GM18517 (cell line): ENCODE data around the gene ARMH3.

Experiments used
- ATAC-seq: cut with Tn5 transposase; IDR thresholded peaks from one replicate; pipeline ENCODE4 v1.9.1; 2021; ENCODE audit warnings: mild to moderate bottlenecking, moderate library complexity; ENCODE audit not compliant: unreplicated experiment

Gene ARMH3

DNA sequence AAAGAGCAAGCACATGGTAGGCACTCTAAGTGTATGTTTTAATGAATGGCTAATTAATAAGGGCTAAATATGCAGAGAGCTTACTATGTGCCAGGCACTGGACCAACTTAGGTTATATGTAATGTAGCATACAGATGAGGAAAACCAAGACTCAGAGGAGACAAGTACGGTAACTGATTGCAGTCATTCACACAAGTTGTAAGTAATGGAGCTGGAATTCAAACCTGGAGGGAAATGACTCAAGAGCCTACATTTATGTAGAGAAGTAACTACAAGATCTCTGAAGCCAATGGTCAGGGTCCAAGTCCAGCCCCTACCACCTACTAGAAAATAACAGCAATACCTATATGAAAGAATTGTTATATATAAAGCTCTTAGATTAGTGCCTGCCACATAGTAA lies 115.1 kb downstream of the ARMH3 start:
- no peak for ATAC-seq

DNA sequence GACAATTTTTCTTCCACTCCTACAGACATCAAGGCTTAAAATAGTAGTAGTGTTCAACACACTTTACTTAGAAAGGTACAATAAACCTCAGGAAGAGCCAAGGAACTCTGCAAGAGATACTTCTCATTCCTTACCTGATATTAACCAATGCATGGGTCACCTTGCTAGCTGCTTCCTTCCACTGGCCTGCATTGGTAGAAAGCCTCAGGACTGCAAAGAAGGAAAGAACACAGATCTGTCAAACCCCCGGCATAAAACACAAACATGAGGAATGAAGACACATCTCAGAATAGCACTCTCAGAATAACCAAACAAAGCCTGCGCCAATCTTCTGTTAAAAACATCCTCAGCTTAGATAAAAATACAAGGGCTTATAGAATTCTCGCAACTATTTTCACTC lies 116.2 kb downstream of the ARMH3 start:
- no peak for ATAC-seq

DNA sequence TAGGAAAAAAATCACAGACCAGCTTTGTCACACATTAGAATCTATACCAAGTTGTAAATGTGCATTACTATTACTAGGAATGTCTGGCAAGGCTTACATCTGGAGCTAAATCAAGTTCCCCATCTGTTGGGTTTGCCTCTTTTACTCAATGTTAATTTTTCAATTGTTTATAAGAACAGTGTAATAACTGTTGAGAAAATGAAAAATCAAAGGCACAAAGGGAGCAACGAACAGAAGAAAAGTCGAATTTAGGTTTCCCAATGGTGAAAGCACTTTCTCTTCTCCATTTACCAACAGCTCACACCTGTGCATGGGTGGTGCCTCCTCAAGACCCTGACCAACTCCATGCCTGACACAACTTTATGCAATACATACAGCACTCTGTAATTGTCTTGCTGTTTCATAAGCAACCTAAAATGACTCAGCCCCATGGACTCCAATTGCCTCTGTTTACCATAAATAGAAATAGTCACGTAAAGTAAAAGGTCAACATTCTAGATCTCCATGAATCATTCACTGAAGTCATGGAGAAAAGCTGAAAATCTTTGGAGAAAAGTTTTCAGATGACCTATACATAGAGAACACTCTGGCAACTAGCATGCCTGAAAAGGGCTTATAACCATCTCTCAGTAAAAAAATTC lies 116.8 kb downstream of the ARMH3 start:
- ATAC-seq = no peak

DNA sequence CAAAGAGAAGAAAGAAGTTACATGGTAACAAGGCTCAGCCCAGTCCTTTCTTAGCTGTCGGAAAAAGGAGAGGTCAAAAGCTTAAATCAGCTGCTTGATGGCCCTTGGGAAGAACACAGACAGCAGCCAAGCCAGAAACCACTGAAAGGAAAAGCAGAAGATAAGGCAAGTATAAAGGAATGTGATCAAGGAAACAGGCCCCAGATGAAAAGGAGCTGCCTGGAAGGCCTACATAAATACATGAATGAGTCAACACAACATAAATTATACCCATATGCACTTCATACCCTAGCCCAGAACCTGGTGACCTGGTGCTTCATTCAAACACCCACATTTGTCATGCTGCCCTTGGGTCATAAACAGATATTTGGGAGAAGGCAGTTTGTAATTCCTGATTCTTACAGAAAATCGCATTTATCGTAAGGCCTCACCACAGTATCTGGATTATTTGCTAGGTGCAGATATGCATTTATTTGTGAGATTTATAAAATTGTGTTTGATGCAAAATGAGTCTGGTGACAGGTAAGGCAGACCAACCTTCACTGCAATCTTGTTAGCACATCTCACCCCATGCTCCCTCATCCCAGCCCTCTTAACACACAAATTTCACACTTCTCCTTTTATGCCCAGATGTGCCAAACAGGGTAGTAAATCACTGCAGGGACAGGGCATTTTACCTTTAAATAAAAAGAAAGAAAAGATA lies 117.5 kb downstream of the ARMH3 start:
- no peak for ATAC-seq

DNA sequence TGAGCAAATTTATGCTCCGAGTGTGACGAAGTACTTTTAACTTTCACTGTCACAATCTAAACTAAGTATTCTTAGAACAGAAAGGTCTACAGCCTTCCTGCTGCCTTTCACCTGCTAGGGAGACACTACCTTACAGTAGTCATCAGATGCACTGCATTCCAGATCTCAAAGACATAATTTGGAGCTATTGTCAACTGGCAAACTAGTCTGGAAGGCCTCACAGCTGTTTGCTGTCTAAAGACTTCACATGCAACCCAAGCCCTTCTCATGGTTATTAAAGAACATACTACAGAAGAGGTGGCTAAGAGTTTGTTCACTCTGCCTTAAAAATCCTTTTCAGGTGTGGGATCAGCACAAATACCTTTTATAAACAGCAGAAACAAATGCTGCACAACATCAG lies 120.5 kb downstream of the ARMH3 start:
- no peak for ATAC-seq

DNA sequence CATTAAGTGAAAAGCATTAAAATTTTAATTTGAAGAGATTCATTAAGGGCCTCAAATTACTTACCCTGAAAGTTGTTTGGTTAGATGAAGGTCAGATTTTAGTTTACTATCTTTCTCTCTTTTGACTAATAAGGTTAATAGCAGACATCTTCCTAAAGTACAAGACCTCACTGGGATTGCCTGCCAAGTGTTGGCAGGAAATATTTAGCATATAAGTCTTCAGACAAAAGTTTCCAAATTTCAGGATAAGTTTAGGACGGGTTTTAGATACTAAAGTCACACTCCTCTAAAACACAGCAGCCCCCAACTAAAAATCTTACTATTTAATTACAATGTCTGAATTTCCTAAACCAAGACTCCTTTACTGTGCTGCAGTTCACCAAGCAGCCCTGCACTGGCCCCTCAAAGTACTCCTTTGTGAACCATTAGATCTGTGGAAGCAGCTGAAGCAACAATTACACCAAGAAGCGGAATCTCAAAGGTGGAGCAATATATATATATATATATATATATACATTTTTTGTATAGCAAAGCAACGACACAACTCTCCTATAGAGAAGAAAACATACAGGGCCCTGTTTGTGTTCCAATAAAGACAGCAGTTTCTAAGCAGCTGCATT lies 121.2 kb downstream of the ARMH3 start:
- ATAC-seq = no peak

DNA sequence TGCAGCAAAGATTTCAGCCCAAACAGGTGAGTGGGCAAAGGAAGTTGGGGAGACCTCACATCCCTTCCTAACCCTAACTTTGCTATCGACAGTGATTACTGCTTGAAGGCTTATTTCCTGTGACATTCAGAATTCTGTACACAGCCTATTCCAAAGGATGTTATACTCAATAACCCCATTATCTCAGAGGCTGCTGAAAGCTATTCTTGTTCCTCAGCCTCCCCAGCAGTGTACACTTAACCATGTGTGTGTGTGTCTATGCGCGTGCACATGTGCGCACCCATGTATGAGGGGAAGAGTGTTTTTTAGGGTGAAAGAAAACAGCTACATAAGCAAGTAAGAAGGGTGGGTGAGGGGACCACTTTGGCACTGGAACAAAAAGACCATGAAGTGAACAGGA lies 122.0 kb downstream of the ARMH3 start:
- ATAC-seq = no peak

DNA sequence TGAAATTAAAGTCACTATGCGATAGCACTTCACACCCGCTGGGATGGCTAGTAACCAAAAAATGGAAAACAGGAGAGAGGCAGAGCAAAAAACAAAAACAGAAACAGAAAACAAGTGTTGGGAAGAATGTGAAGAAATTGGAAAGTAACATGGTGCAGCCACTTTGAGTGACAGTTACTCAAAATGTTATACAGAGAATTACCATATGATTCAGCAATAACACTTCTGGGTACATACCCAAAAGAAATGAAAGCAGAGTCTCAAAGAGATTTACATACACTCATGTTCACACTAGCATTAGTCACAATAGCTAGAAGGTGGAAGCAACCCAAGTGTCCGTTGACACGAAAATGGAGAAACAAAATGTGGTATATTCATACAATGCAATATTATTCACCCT lies 123.8 kb downstream of the ARMH3 start:
- no peak for ATAC-seq

DNA sequence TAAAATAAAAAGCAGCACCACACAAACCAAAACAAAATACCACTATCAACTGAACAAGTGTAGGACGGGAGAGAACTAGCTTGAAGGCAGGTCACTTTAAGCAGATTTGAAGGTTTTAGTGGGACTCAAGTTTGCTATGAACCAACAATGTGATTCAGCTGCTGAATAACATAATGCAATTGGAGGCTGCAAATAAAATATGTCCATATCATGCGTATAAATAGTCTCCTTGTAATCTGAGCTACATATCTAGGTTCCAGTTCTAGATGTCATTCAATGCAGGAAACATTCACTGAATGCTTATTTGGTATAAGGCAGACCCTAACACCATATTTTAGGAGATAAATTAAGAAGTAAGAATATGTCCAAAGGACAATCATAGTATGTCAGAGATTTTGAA lies 130.9 kb downstream of the ARMH3 start:
- no peak for ATAC-seq

DNA sequence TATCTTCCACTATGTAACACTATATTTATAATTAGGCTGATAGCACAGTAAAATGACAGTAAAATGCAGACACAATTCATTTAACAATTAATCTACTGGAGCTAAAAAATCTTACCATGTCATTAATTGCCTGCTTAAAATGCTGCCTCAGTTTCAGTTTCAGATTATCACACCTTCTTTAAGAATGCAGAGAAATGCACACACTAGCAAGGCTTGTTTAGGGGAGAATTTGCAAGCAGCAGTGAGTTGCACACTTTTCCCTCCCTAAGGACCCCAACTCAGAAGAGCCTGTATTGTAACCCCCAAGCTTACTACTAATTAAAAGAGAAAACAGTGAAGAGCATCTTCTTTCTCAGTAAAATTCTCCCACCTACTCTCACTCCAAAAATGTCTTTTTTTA lies 132.7 kb downstream of the ARMH3 start:
- no peak for ATAC-seq

DNA sequence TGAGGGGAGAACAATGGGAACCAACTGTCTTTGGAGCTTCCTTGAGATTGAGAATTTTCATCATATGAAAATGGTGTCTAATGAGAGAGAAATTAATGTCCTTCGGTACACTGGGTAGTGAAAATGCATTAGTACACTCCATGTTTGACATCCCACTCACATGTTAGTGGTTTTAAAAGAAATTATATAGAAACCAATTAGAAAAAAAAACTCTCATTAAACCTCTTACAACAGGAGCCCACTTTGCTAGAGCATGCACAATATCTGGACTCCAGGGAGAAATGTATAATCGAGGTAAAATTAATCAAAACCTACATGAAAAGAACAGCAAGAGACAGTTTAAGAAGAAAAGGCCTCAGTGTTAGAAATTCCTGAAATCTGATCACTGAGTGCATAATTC lies 133.1 kb downstream of the ARMH3 start:
- ATAC-seq = no peak

DNA sequence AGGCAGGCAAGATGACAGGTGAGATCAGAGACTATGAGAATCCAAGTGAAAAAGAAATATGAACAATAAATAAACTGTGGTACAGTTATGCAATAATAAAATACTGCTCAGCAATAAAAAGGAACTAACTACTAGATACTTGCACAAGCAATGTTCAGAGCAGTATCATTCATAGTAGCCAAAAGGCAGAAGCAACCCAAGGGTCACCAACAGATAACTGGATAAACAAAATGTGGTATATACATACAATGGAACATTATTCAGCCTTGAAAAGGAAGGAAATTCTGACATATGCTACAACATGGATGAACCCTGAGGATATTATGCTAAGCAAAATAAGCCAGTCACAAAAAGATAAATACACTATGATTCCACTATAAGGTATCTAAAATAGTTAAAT lies 135.4 kb downstream of the ARMH3 start:
- ATAC-seq = no peak

DNA sequence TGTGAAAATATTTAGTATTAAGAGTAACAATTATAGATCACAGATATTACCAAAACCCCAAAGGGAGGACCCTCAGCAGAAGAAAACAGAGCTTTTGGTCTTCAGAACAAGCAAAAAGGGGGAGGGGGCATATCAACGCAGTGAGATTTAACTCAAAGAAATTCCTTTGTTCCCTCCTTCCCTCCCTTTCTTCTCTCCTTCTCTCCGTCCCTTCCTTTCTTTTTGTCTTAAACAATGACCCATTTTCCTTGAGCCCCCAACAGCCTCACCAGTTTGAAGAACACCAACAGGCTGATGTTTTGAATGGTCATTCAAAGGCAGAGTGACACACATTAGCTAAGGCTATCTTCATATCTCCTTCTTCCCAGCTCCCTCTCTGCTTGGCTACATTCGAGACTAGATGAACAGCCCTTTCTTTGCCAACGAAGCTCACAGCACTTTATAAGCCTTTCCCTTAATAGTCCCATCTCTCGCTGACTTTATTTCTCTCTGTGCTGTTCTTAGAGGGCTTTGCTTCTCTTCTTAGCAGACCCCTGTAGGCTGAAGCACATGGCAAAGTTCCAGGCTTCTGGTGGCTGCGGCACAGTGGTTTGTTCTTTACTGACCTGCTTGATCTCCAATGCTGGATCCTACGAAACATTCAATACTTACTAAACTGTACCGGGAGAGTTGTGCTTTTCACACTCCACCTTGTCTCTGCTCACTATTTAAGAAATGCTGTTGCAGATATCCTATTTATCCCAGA lies 136.8 kb downstream of the ARMH3 start:
- ATAC-seq = no peak

DNA sequence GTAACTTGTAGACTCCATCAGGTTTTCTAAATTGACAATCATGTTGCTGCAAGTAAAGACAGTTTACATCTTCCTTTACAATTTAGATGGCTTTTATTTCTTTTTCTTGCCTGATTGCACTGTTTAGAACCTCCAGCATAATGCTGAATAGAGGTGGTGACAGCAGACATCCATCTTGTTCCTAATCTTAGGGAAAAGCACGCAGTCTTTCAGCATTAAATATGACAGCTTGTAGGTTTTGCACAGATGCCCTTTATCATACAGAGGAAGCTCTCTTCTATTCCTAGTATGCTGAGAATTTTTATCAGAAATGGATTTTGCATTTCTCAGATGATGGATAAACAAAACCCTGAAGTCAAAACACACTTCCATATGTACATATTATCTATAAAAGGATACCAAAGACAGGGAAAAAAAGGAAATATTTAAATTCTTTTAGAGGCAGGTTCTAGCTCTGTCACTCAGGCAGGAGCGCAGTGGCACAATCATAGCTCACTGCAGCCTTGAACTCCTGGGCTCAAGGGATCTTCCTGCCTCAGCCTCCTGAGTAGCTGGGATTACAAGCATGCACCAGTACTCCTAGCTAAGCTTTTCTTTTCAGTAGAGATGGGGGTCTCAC lies 143.3 kb downstream of the ARMH3 start:
- no peak for ATAC-seq

DNA sequence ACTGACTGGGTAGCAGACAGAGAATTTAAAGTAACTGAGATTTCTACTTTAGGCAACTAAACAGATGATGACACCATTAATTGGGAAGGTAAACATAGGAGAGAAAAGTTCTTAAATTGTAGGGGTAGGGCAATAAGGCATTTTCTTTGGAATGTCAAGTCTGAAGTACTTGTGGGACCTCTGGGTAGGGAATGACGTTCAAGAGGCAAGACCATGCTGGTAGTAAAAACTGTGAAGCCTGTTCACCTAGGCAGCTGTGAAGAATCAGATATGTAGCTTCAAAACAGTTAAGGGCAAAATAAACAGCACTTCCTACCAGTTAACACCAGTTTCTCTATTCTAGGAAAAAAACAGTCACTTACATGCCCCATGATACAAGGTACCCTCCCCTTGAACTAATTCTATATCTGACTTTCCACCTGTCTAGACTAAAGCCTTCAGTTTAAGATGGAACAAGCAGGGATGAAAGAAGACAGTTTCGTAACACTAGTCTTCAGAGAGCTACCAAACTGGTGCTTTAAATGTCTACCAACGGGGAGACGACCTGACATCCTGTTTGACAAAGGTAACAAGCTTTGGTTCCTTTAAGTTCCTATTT lies 149.3 kb downstream of the ARMH3 start:
- no peak for ATAC-seq

DNA sequence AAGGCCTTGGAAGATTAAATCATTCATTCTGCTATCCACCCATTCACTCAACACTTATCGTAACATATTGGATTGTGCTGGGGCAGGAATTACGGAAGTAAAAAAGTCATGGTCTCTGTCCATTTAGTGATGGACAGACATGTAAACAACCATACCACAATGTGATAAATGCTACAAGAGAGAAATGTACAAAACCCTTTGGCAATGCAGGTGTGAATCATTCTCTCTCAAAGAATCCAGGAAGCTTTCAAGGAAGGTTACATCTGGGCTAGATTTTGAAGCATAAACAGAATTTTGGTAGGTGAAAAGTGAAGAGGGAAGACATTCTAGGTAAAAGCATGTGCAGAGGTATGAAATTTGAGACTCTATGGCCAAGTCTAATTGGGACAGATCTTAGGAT lies 150.7 kb downstream of the ARMH3 start:
- no peak for ATAC-seq

DNA sequence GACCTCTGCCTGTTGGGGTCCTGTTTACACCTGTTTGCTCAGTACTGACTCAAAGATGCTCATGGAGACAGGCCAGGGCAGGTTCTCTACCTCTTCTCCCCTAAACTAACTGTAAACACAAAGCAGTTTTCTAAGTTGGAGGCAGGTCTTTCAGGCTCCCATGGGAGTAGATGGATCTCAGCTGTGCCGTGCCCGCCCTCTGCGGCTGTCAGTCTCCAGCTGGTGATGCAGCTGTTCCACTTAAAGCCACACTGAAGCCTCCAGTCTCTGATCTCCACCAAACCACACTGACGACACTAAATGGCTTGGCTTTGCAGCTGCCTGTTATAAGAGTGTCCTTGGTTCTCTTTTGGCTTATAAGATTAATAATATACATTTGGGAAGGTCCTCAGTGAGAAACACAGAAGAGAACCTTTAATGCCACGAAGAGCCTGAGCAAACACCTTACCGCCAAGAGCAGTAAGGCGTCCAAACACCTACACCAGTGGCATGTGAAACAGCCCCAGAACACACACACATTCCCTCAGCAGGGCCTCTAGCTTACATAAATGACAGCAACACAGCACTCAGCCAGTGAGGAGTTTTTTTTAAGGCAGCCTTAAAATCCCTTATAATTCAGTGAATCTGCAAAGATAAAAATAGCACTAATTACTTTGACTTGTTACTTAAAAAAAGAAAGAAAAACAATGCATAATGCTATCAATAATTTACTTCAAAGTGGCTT lies 152.0 kb downstream of the ARMH3 start:
- peak; percentile 79 for ATAC-seq

DNA sequence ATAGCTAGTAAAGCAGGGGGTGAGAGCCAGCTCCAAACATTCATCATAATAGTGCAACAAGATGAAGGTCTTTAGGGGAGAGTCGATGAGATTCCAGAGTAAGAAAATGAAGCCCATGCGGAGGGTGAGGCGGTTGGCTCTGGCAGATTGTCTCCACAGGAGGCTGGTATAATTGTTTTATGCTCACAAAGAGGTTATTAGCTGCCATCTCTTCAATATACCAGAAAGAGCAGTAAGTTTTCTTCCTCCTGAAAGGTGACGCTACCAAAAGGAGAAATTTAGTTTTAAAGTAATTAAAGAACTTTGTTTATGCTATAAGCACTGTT lies 153.2 kb downstream of the ARMH3 start:
- ATAC-seq = no peak

DNA sequence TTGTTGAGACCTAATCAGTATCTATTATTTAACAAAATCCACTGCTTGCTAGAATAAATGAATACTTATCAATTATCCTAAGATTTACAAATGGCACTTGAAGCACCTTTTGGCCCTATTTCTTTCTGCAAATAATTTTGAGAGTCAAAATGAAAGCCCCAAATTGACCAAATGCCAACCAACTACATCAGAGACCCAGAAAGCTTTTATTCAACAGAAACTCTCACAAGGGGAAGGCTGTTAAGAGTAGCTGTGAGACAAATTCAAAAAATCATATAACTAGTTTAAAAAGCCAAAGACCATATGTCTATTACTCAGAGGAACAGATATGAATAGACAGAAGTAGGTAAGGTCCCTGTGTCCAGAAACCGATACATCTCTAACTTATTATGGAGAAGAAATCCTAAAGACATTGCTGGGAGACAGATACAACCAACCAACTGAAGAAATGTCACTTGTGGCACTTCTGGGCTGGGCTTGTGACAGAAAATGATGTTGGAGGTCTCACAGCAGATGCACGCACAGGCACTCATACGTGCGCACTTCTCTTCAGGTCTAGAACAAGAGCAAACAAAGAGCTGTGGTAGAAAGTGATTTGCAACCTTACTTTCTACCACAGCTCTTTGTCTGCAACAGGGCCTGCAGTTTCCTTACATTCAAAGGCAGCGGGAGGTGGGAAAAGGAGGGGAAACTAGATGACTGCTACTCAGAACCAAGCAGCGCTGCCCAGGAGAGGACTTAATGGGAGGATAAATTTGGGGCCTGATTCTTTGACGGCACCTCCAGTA lies 153.7 kb downstream of the ARMH3 start:
- ATAC-seq = no peak

DNA sequence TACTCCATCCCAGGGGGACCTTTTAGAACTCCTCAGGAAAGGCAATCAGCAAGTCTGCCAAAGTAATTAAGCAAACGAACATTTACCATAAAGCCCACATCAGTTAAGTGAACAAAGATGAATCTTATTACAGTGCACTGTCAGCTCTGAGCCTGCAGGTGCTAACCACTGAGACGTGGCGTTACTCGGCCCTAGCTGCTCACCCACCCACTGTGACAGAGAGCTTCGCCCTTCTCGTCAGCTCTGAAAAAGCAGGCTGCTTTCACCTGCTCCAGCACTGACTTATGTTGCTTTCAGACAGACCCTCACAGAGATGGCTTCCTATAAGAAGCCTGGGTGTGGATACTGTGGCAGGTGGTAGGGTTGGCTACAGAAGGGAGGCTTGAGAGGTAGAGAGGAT lies 154.6 kb downstream of the ARMH3 start:
- peak; percentile 46 for ATAC-seq
